ENCODE results near the gene PRPF40B. TPM values are rescaled to one million over a fixed set of nuclear protein-coding genes. Genes with fewer than 3 reads are reported as not detected.

Gene PRPF40B
- total and polyA plus RNA-seq, 2 of the 13 experiments (the other 11 are each of a cell fraction or from before 2014, with no cell fraction given) = 5.0 to 7.8 TPM

DNA sequence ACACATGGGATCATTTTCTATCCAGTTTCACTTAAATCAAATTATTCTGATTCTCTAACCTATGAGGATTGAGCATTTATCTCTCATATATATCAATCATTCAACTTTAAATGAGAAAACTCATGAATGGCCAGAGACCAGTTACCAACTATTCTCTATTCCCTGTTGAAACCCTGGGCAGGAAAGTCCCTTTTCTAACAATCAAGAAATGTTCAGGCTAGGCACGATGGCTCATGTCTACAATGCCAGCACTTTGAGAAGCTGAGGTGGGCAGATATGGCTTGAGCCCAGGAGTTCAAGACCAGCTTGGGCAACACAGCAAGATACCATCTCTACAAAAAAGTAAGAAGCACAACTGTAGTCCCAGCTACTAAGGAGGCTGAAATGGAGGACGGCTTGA lies 65.9 kb downstream of the PRPF40B start:
- H4K20me1 ChIP-seq (ENCODE audit: insufficient read depth, low read length) = no peaks in the 10 kb centered on the region; the same call in 1 of the 2 replicates
- POLR2A ChIA-PET = no interaction called here
- no peaks in the 10 kb centered on the region for H3K4me1 ChIP-seq (ENCODE audit: insufficient read depth, low read length)
- H3K36me3 ChIP-seq (replicated peaks in 1 of 2; ENCODE audit: control insufficient read depth in 1 of 2, insufficient read depth in 2 of 2, low read length in 2 of 2) = no peaks in the 10 kb centered on the region
- no peak for FAIRE-seq
- H3K27me3 ChIP-seq (ENCODE audit: control insufficient read depth in 1 of 2, insufficient read depth in 2 of 2, low read length in 2 of 2) = no peaks in the 10 kb centered on the region
- BruUV-seq (replicated peaks) = no TSS peak
- CTCF ChIA-PET (ENCODE audit: low intra/inter-chr PET ratio, low total read pairs) = no interaction called here
- H3K9me3 ChIP-seq (ENCODE audit: low read length) = no peaks in the 10 kb centered on the region
- DNase-seq (ENCODE audit: low spot score) = no peak
- no peaks in the 10 kb centered on the region for H3K79me2 ChIP-seq (ENCODE audit: insufficient read depth, low read length)
- no peak overlapping the region for H3K4me3 ChIP-seq (replicated peaks in 1 of 3; ENCODE audit: insufficient read depth in 1 of 3, low read depth in 2 of 3, low read length in 3 of 3)
- in situ Hi-C loops (cut with HindIII; ENCODE audit: extremely low pct_ligation_motif_present, low pct_unique_long_range_greater_than_20kb) (no loop called here), intact Hi-C loops (cut with micrococcal nuclease; ENCODE audit: unreplicated experiment) (no loop called here)
- H3K27ac ChIP-seq (ENCODE audit: extremely low read length, insufficient read depth, low read length) = no peak overlapping the region
- H3K4me2 ChIP-seq (ENCODE audit: low read depth, low read length) = no peak overlapping the region
- WGBS (ENCODE audit: low lambda C conversion rate) = 63% methylated on average over 2 of the region's 2 CpGs
- no peak overlapping the region for H2AFZ ChIP-seq (ENCODE audit: low read length)
- TF ChIP-seq JDP2 (CRISPR knock-in tag; IDR thresholded peaks at IDR 0.05; ENCODE audit: borderline replicate concordance) = no peak
- TF ChIP-seq ZNF33A (CRISPR knock-in tag; IDR thresholded peaks at IDR 0.05; ENCODE audit: borderline replicate concordance) = no peak
- TF ChIP-seq, protein P1, sequence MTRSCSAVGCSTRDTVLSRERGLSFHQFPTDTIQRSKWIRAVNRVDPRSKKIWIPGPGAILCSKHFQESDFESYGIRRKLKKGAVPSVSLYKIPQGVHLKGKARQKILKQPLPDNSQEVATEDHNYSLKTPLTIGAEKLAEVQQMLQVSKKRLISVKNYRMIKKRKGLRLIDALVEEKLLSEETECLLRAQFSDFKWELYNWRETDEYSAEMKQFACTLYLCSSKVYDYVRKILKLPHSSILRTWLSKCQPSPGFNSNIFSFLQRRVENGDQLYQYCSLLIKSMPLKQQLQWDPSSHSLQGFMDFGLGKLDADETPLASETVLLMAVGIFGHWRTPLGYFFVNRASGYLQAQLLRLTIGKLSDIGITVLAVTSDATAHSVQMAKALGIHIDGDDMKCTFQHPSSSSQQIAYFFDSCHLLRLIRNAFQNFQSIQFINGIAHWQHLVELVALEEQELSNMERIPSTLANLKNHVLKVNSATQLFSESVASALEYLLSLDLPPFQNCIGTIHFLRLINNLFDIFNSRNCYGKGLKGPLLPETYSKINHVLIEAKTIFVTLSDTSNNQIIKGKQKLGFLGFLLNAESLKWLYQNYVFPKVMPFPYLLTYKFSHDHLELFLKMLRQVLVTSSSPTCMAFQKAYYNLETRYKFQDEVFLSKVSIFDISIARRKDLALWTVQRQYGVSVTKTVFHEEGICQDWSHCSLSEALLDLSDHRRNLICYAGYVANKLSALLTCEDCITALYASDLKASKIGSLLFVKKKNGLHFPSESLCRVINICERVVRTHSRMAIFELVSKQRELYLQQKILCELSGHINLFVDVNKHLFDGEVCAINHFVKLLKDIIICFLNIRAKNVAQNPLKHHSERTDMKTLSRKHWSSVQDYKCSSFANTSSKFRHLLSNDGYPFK (CRISPR knock-in tag; IDR thresholded peaks at IDR 0.05; ENCODE audit: borderline replicate concordance) = no peak
- TF ChIP-seq GATA4 (IDR thresholded peaks at IDR 0.05; ENCODE audit: borderline replicate concordance, low read depth) = no peak
- no peak for TF ChIP-seq ZNF790 (CRISPR knock-in tag; IDR thresholded peaks at IDR 0.05; ENCODE audit: borderline replicate concordance)
- ATAC-seq = no peak
- H3K9ac ChIP-seq (ENCODE audit: insufficient read depth, low read depth, low read length) = no peak overlapping the region

DNA sequence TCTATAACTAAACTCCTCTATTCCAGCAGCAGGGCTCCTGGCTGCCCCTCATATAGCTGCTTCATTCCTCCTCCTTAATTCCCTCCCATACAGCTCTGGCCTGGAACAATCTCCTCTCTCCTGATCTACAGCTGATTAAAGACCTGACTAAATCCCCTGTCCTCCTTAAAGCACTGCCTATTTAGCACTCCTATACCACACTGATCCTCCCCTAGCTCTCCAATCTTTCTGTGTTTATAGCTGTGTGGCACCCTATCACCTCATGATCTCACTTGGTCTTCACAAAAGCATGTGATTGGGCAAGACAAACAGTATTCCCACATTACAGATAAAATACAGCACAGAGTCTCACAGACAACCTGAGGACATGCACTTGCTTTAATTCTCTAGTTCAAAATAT lies 66.4 kb downstream of the PRPF40B start:
- no TSS peak for BruUV-seq (replicated peaks)
- H3K36me3 ChIP-seq (replicated peaks in 1 of 2; ENCODE audit: control insufficient read depth in 1 of 2, insufficient read depth in 2 of 2, low read length in 2 of 2) = no peaks in the 10 kb centered on the region
- no peak overlapping the region for H3K4me3 ChIP-seq (replicated peaks in 1 of 3; ENCODE audit: insufficient read depth in 1 of 3, low read depth in 2 of 3, low read length in 3 of 3)
- ATAC-seq (no peak), FAIRE-seq (no peak), DNase-seq (ENCODE audit: low spot score) (no peak)
- H3K79me2 ChIP-seq (ENCODE audit: insufficient read depth, low read length) = no peaks in the 10 kb centered on the region
- no peaks in the 10 kb centered on the region; the same call in 1 of the 2 replicates for H4K20me1 ChIP-seq (ENCODE audit: insufficient read depth, low read length)
- ChIA-PET CTCF (ENCODE audit: low intra/inter-chr PET ratio, low total read pairs) (no interaction called here), POLR2A (no interaction called here)
- no peaks in the 10 kb centered on the region for H3K4me1 ChIP-seq (ENCODE audit: insufficient read depth, low read length)
- in situ Hi-C loops (cut with HindIII; ENCODE audit: extremely low pct_ligation_motif_present, low pct_unique_long_range_greater_than_20kb) = no loop called here
- no peaks in the 10 kb centered on the region for H3K9me3 ChIP-seq (ENCODE audit: low read length)
- H2AFZ ChIP-seq (ENCODE audit: low read length) = no peak overlapping the region
- no peak overlapping the region for H3K9ac ChIP-seq (ENCODE audit: insufficient read depth, low read depth, low read length)
- no peak overlapping the region for H3K4me2 ChIP-seq (ENCODE audit: low read depth, low read length)
- intact Hi-C loops (cut with micrococcal nuclease; ENCODE audit: unreplicated experiment) = no loop called here
- no peaks in the 10 kb centered on the region for H3K27me3 ChIP-seq (ENCODE audit: control insufficient read depth in 1 of 2, insufficient read depth in 2 of 2, low read length in 2 of 2)
- H3K27ac ChIP-seq (ENCODE audit: extremely low read length, insufficient read depth, low read length) = no peak overlapping the region
- TF ChIP-seq, protein P2, sequence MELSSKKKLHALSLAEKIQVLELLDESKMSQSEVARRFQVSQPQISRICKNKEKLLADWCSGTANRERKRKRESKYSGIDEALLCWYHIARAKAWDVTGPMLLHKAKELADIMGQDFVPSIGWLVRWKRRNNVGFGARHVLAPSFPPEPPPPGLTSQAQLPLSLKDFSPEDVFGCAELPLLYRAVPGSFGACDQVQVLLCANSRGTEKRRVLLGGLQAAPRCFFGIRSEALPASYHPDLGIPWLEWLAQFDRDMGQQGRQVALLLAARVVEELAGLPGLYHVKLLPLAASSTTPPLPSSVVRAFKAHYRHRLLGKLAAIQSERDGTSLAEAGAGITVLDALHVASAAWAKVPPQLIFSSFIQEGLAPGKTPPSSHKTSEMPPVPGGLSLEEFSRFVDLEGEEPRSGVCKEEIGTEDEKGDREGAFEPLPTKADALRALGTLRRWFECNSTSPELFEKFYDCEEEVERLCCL (CRISPR knock-in tag; IDR thresholded peaks at IDR 0.05; ENCODE audit: borderline replicate concordance) = no peak
- TF ChIP-seq KDM6A (CRISPR knock-in tag; IDR thresholded peaks at IDR 0.05; ENCODE audit: low read depth) (no peak), HES4 (CRISPR knock-in tag; IDR thresholded peaks at IDR 0.05; ENCODE audit: borderline replicate concordance) (no peak), CHD2 (IDR thresholded peaks at IDR 0.05; ENCODE audit: low read depth, low read length) (no peak), TMF1 (CRISPR knock-in tag; IDR thresholded peaks at IDR 0.05; ENCODE audit: low read depth) (no peak), RNF2 (conservative IDR thresholded peaks at IDR 0.05; ENCODE audit: low read depth) (no peak), HHEX (CRISPR knock-in tag; IDR thresholded peaks at IDR 0.05) (no peak)
- TF ChIP-seq, protein P3, sequence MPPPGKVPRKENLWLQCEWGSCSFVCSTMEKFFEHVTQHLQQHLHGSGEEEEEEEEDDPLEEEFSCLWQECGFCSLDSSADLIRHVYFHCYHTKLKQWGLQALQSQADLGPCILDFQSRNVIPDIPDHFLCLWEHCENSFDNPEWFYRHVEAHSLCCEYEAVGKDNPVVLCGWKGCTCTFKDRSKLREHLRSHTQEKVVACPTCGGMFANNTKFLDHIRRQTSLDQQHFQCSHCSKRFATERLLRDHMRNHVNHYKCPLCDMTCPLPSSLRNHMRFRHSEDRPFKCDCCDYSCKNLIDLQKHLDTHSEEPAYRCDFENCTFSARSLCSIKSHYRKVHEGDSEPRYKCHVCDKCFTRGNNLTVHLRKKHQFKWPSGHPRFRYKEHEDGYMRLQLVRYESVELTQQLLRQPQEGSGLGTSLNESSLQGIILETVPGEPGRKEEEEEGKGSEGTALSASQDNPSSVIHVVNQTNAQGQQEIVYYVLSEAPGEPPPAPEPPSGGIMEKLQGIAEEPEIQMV (CRISPR knock-in tag; IDR thresholded peaks at IDR 0.05; ENCODE audit: low read depth) = no peak

Data from HepG2 (cell line).